ENCODE results near the gene MAS1. TPM values are rescaled to one million over a fixed set of nuclear protein-coding genes. Genes with fewer than 3 reads are reported as not detected.
"Not testable (repeated sequence)": the region's sequence is repeated elsewhere in the genome, so short reads cannot be mapped to it uniquely, and the experiment has no call there.

MAS1 gene
- polyA plus RNA-seq (ENCODE audit: insufficient read length), result 0.18 TPM

DNA sequence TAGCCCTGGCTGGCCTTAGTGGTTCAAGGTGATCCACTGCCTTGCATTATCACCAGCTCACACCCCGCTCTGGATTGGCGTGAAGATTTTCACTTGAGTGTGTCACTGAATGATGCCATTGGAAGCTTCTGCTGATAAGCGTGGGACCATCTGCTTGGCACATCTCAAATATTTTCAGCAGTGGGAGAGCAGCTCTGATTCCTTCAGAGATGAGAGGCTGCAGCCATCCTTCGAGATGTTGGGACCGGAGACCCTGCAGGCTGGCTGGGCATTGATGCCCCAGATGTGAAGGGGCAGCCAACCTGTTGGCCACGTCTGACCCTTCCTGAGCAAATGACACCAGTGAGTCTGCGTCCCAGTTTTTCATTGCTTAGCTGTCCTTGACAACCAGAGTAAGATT is at the start of gene MAS1:
TSS of gene MAS1 (plus strand) at position 197 of the 400 bp plus-strand sequence. CDS start 15,968 bp downstream, outside the sequence.
- no peak for DNase-seq (ENCODE audit: low read depth)

GRCh38 chr6:159842035-159842434 is 48.8 kb upstream of the MAS1 start:
- DNase-seq (ENCODE audit: low read depth), result no peak

- DNase-seq (ENCODE audit: low read depth), result no peak
These were observed 45.8 kb upstream of the MAS1 start for GRCh38 chr6:159844737-159845645.

GRCh38 chr6:159848552-159848951 is 42.2 kb upstream of the MAS1 start:
- not testable (repeated sequence) for DNase-seq (ENCODE audit: low read depth)

DNA sequence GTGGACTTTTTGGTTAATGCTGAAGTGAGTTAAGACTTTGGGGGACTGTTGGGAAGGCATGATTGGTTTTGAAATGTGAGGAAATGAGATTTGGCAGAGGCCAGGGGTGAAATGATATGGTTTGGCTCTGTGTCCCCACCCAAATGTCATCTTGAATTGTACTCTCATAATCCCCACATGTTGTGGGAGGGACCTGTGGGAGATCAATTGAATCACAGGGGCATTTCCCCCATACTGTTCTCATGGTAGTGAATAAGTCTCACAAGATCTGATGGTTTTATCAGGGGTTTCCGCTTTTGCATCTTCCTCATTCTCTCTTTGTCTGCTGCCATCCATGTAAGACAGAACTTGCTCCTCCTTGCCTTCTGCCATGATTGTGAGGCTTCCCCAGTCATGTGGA is 40.9 kb upstream of the MAS1 start:
- not testable (repeated sequence) for DNase-seq (ENCODE audit: low read depth)

- DNase-seq (ENCODE audit: low read depth), result no peak
These were observed 37.9 kb upstream of the MAS1 start for GRCh38 chr6:159852877-159853276.

DNA sequence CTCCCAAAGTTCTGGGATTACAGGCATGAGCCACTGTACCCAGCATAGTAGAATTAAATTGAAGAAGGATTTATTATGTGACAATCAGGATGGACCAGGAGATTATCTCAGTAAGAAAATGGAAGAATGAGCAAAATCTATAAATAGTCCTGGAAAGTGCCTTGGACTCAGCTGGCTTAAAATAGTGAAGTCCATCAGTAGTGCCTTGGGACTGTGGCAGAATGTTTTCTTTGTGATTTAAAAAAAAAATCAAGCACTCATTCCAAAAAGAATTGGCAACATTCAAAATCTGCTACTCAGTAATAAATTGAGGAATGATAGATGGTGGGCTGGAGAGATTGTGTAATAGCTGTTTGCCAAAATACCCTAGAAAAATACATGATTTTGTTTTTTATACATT is 37.0 kb upstream of the MAS1 start:
- DNase-seq (ENCODE audit: low read depth), result peak; percentile 40

GRCh38 chr6:159854959-159855358 is 35.8 kb upstream of the MAS1 start:
- no peak for DNase-seq (ENCODE audit: low read depth)

DNA sequence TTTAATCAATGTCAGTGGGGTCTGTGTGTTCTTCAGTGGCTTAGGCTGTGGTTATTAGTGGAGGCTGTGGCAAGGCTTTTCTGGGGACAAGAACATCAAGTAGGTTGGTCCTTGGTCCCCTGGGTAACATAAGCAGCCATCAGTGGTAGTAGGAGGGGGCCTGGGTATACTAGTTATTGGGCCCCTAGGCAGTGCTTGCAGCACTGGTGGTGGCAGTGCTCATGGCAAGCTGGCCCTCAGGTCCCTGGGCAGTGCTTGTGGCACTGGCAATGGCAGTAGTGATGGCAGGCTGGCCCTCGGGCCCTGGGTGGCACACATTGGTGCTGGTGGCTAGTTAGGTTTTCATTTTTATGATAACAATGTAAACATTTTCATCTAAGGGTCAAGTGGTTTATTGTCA is 32.5 kb upstream of the MAS1 start:
- DNase-seq (ENCODE audit: low read depth), result no peak

- no peak for DNase-seq (ENCODE audit: low read depth)
These were observed 30.3 kb upstream of the MAS1 start for GRCh38 chr6:159860482-159860881.

DNA sequence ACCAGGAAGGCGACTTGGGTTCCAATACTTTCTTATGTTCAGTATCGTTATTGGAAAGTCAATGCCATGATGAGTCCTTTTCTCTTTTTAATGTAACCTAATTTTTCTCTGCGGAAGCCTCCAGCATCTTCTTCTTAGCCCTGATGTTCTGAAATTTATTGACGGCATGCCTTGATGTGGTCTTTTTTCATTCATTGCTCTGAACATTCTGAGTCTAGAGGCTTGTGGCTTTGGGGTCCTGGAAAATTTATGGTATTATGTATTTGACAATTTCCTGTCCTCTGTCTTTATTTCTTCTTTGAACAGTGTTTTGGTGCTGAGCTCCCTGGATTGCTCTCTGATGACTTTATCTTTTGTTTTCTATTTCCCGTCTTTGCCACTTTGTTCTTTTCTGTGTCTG is 28.7 kb upstream of the MAS1 start:
- no peak for DNase-seq (ENCODE audit: low read depth)

DNA sequence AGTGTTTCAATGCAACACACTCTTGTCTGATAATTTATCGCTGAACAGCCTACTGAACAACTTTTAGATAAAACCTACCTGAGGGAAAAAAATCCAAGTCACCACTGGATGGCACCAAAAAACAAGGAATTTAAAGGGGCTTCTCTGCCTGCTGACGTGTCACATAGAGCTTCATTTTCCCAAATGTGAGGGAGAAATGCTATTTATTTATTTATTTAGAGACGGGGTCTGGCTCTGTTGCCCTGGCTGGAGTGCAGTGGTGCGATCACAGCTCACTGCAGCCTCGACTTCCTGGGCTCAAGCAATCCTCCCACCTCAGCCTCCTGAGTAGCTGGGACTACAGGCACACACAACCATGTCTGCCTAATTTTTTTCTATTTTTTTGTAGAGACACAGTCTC is 27.4 kb upstream of the MAS1 start:
- peak; percentile 61 for DNase-seq (ENCODE audit: low read depth)

DNA sequence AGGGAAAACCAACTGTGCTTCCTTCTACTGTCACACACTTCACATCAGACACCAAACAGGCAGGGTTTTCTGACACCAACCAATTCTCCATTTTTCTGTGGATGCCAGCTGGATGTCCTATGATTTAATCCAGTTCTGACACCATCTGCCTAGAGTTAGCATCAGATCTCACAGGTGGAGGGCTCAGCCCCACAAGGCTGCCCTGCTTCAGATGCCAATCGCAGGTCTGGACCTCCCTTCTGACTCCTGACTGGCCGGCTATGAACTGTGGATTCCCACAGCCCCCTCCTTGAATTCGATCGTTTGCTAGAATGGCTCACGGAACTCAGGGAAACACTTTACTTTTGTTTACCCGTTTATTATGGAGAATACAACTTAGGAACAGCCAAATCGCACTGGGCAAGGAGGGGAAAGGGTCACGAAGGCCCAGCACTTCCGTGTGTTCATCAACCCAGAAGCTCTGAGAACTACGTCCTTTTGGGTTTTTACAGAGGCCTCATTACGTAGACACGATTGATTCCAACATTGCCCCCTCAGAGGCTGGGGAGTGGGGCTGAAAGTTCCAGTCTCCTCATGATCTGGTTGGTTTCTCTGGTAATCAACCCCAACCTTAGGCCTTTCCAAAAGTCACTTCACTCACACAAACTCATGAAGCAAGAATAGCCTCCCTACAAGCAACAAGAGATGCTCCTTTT is 25.4 kb upstream of the MAS1 start:
- DNase-seq (ENCODE audit: low read depth), result no peak

DNA sequence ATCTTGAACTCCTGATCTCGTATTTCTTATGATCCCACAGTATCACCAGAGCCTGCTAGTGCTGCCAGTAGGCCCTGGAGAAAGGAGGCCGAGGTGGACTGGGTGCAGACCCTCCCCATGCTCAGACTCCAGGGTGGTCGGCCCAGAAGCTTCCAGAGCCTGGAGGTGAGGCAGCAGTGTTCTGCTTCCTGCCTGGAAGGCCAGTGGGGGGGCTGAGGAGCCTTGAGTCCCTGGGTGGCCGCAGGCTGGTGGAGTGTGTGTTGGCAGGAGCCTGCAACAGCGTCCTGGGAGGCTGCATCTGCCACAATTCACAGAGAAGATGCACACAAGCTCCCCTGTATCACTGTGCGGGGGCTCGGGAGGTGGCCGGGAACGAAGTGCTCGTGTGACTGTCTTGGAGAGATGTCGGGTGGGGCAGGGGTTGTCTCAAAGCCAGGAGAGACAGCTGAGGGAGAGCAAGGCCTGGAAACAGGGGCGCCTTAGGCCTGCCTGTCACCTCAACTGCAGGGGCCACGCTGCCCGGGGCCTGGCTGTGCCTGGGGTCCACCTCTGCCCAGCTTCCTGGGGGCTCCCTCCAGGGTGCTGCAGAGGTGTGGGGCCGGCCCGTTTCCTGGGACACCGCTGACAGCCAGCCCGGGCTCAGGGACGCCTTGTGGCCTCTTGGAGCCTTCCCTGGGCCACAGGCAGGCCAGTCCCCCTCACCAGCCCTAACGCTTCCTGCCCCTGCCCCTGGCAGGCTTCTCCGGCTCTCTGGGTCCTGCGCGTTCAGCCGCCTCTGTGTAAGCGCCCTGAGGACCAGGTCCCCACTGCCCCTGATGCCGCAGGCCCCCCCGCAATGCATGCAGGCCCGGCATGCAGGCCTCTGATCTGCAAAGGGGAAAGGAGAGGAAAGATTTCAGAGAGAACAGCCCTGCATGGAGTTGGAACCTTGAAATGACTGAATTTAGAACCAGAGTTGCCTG is 24.2 kb upstream of the MAS1 start:
- DNase-seq (ENCODE audit: low read depth), result no peak

DNA sequence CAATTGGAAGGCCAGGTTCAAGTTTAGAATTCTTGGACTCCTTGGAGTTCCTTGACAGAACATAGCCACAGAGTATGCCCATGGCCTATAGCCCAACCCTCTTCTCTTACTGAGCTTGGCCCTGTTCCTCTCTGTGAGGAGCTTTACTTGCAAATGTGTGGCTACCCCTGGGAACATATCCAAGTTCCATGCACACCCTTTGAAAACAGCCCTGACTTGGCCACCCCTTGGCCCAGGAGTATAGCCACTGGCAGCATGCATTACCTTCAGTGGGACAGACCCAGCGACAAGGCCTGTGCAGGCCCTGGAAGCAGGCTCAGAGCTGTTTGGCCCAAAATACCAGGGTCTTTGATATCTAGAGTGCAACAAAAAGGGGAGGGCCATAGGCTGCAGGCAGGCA is 19.5 kb upstream of the MAS1 start:
- DNase-seq (ENCODE audit: low read depth), result no peak

- DNase-seq (ENCODE audit: low read depth), result no peak
These were observed 18.9 kb upstream of the MAS1 start for GRCh38 chr6:159871906-159872305.

GRCh38 chr6:159874435-159874834 is 16.4 kb upstream of the MAS1 start:
- DNase-seq (ENCODE audit: low read depth), result no peak

DNA sequence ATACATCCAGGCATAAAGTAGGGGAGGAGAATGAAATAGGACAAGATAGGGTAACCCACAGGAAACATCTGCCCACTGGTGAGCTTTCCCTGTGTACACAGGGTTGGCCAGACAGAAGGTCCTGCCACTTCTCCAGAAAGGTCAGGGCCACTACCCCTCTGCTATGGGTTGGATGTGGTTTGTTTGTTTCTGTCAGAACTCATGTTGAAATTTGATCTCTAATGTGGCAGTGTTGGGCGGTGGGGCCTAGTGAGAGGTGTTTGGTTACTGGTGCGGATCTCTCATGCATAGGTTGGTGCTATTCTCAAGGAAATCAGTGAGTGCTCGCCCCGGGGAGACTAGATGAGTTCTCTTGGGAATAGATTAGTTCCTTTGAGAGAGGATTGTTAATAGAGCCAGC is 15.6 kb upstream of the MAS1 start:
- no peak for DNase-seq (ENCODE audit: low read depth)

DNA sequence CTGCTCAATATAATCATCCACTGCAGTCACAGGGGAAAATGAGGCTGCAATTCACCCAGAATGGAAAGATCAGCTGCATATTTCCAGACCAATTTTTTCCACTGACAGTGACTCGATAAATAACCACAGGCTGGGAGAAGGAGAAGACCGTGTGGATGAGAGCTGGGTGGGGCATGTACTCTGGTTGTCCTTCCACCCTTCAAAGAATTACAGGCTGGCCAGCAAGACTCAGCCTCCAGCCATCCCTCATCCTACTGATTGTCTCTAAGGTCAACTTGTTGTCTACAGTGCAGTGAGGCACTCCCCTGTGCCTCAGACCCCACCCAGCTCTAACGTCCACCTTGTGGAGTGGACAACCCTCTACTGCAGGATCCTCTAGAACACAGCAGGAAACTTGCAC is 14.5 kb upstream of the MAS1 start:
- DNase-seq (ENCODE audit: low read depth), result no peak

DNA sequence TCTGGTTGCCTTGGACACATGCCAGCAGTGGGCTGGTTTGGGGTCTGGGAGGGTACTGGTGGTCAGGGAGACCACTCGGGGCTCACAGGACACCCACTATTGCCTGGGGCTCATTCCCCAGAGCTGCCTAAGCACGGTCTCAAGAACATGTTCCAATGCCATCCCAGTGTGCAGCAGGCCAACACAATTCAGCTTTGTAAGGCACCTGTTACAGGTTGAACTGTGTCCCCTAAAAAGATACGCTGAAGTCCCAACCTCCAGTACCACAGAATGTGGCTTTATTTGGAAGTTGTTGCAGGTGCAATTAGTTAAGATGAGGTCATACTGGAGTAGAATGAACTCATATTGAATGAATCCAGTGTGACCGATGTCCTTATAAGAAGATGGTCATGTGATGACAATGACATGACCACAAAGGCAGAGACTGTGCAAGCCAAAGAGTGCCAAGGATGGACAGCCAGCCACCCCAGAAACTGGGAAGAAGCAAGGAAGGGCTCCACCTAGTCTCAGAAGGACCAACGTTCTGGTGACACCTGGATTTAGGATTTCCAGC is 13.5 kb upstream of the MAS1 start:
- no peak for DNase-seq (ENCODE audit: low read depth)

DNA sequence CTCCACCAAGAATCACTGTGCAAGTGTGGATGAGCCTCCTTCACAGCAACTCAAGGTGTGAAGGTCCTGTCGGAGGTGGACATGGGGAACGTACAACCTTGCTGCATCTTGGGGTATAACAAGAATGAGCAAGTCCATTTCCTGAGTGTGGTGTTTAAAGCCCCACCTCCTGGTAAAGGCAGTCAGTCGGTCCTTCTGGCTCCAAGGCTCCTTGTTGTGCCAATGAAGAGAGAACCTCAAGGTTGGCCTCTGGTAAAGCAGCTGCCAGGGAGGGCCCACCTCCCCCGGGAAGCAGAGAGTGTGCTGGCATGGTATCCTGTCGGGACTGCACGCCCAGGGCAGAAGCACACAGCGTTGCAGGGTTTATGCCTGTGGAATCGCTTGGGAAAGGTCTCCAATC is 12.4 kb upstream of the MAS1 start:
- no peak for DNase-seq (ENCODE audit: low read depth)

DNA sequence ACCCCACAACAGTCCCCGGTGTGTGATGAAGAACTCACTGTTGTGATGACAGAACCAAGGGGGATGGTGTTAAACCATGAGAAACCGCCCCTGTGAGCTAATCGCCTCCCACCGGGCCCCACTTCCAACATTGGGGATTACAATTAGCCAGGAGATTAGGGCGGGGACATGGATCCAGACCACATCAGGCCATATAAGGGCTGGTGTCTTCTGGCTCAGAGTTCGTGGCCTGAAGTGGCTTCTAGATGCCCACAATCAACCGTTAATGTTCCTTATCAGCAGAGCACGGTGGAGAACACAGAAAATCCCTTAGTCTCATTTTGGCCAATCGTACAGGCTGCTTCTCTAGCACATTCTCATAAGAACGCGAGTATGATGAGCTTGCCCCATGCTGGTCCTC is 10.9 kb upstream of the MAS1 start:
- no peak for DNase-seq (ENCODE audit: low read depth)

Measured in forelimb muscle (tissue), 1 donor.